H9 (cell line): ENCODE measurements around the gene DPP6. TPM values are rescaled to one million over a fixed set of nuclear protein-coding genes. Genes with fewer than 3 reads are reported as not detected.

Source experiments
- DNase-seq: peaks from one replicate; pipeline ENCODE4 v3.0.0-alpha.2; 2017
- H2AFZ ChIP-seq: one replicate; pipeline ENCODE4 v1.6.1; 2013; ENCODE audit warnings: mild to moderate bottlenecking, low read length, control low read depth, moderate library complexity
- H2AK5ac ChIP-seq: 2 replicates; pipeline ENCODE4 v1.6.1; 2013; ENCODE audit warnings: low read length, control low read depth, mixed read lengths; ENCODE audit not compliant: insufficient read length
- H2BK120ac ChIP-seq: one replicate; pipeline ENCODE4 v1.6.1; 2013; ENCODE audit warnings: low read depth, mild to moderate bottlenecking, low read length, control low read depth, inconsistent platforms; ENCODE audit not compliant: poor library complexity, severe bottlenecking
- H2BK12ac ChIP-seq: 2 replicates; pipeline ENCODE4 v1.6.1; 2013; ENCODE audit warnings: low read length, control low read depth, mixed read lengths, low read depth; ENCODE audit not compliant: insufficient read length
- H2BK15ac ChIP-seq: 2 replicates; pipeline ENCODE4 v1.6.1; 2013; ENCODE audit warnings: low read depth, low read length, control low read depth
- H2BK20ac ChIP-seq: one replicate; pipeline ENCODE4 v1.6.1; 2013; ENCODE audit warnings: low read depth, mild to moderate bottlenecking, low read length, control low read depth, inconsistent platforms; ENCODE audit not compliant: poor library complexity, severe bottlenecking
- H2BK5ac ChIP-seq: 2 replicates; pipeline ENCODE4 v1.6.1; 2013; ENCODE audit warnings: low read length, control low read depth, mixed read lengths; ENCODE audit not compliant: insufficient read length
- H3K14ac ChIP-seq: 2 replicates; pipeline ENCODE4 v1.6.1; 2013; ENCODE audit warnings: low read length, control low read depth; ENCODE audit not compliant: insufficient read depth
- H3K18ac ChIP-seq: 2 replicates; pipeline ENCODE4 v1.6.1; 2013; ENCODE audit warnings: low read depth, mild to moderate bottlenecking, mixed read lengths, low read length, control low read depth; ENCODE audit not compliant: insufficient read length
- H3K23ac ChIP-seq: 2 replicates; pipeline ENCODE4 v1.6.1; 2013; ENCODE audit warnings: low read length, control low read depth, mixed read lengths, low read depth; ENCODE audit not compliant: insufficient read length
- H3K23me2 ChIP-seq: 2 replicates; pipeline ENCODE4 v1.6.1; 2013; ENCODE audit warnings: low read depth, mild to moderate bottlenecking, mixed read lengths, low read length, control low read depth; ENCODE audit not compliant: insufficient read length, poor library complexity, severe bottlenecking
- H3K27ac ChIP-seq: 2 replicates; pipeline ENCODE4 v1.5.1; 2013; ENCODE audit warnings: low read length, control low read depth, mixed read lengths, low read depth; ENCODE audit not compliant: insufficient read length
- H3K27me3 ChIP-seq: 2 replicates; pipeline ENCODE4 v1.6.1; 2013; ENCODE audit warnings: low read length, control low read depth, inconsistent platforms; ENCODE audit not compliant: insufficient read depth
- H3K4ac ChIP-seq: 2 replicates; pipeline ENCODE4 v1.6.1; 2013; ENCODE audit warnings: low read depth, mild to moderate bottlenecking, control low read depth, inconsistent platforms, low read length, moderate library complexity
- H3K4me1 ChIP-seq: 2 replicates; pipeline ENCODE4 v1.6.1; 2013; ENCODE audit warnings: low read length, control low read depth, inconsistent platforms; ENCODE audit not compliant: insufficient read depth
- H3K4me2 ChIP-seq: 2 replicates; pipeline ENCODE4 v1.6.1; 2013; ENCODE audit warnings: low read length, control low read depth, mixed read lengths; ENCODE audit not compliant: insufficient read length, insufficient read depth
- H3K56ac ChIP-seq: 2 replicates; pipeline ENCODE4 v1.6.1; 2013; ENCODE audit warnings: low read depth, mild to moderate bottlenecking, mixed read lengths, low read length, control low read depth; ENCODE audit not compliant: insufficient read length
- H3K79me1 ChIP-seq: 2 replicates; pipeline ENCODE4 v1.6.1; 2013; ENCODE audit warnings: low read depth, mild to moderate bottlenecking, moderate library complexity, low read length, control low read depth, inconsistent platforms; ENCODE audit not compliant: insufficient read depth, poor library complexity, severe bottlenecking
- H3K79me2 ChIP-seq: 2 replicates; pipeline ENCODE4 v1.6.1; 2013; ENCODE audit warnings: low read length, control low read depth, inconsistent platforms; ENCODE audit not compliant: insufficient read depth
- H3K9ac ChIP-seq: 2 replicates; pipeline ENCODE4 v1.6.1; 2013; ENCODE audit warnings: low read length, control low read depth, mixed read lengths; ENCODE audit not compliant: insufficient read length; ENCODE audit errors: extremely low read depth
- H3K9me3 ChIP-seq: one replicate; pipeline ENCODE4 v1.6.1; 2013; ENCODE audit warnings: low read depth, low read length, inconsistent platforms; ENCODE audit not compliant: control insufficient read depth
- H3T11ph ChIP-seq: one replicate; pipeline ENCODE4 v1.6.1; 2013; ENCODE audit warnings: mild to moderate bottlenecking, low read length, control low read depth, inconsistent platforms
- H4K20me1 ChIP-seq: one replicate; pipeline ENCODE4 v1.6.1; 2013; ENCODE audit not compliant: control insufficient read depth, insufficient read length, insufficient read depth
- H4K5ac ChIP-seq: 2 replicates; pipeline ENCODE4 v1.6.1; 2013; ENCODE audit warnings: low read depth, mild to moderate bottlenecking, mixed read lengths, low read length, control low read depth; ENCODE audit not compliant: insufficient read length
- H4K8ac ChIP-seq: replicated peaks from 2 replicates; pipeline ENCODE4 v1.6.1; 2013; ENCODE audit warnings: low read length, control low read depth, mixed read lengths, low read depth; ENCODE audit not compliant: insufficient read length
- H4K91ac ChIP-seq: 2 replicates; pipeline ENCODE4 v1.6.1; 2013; ENCODE audit warnings: low read depth, mild to moderate bottlenecking, moderate library complexity, mixed read lengths, low read length, control low read depth; ENCODE audit not compliant: insufficient read length
- H3K27ac Mint-ChIP-seq, 3 experiments: 2 replicates in 2 of 3; 3 replicates in 1 of 3; pipeline ENCODE4 v1.8.0; 2020 to 2021; ENCODE audit warnings: mixed read lengths in 3 of 3, mild to moderate bottlenecking in 1 of 3, moderate library complexity in 1 of 3
- H3K27me3 Mint-ChIP-seq: 2 replicates; pipeline ENCODE4 v1.8.0; 2021; ENCODE audit warnings: low read depth, mild to moderate bottlenecking, moderate library complexity, mixed read lengths
- H3K36me3 Mint-ChIP-seq, 3 experiments: 2 replicates in 2 of 3; 3 replicates in 1 of 3; pipeline ENCODE4 v1.8.0; 2020 to 2021; ENCODE audit warnings: low read depth in 3 of 3, mixed read lengths in 3 of 3; ENCODE audit not compliant: insufficient read depth in 1 of 3
- H3K4me1 Mint-ChIP-seq, 2 experiments: 2 replicates each; pipeline ENCODE4 v1.8.0; 2020; ENCODE audit warnings: mixed read lengths in 2 of 2
- H3K4me3 Mint-ChIP-seq, 2 experiments: 2 replicates in 1 of 2; 3 replicates in 1 of 2; pipeline ENCODE4 v1.8.0; 2020 to 2021; ENCODE audit warnings: mild to moderate bottlenecking in 2 of 2, mixed read lengths in 2 of 2, moderate library complexity in 1 of 2
- H3K9me3 Mint-ChIP-seq, 2 experiments: 2 replicates in 1 of 2; 3 replicates in 1 of 2; pipeline ENCODE4 v1.8.0; 2020; ENCODE audit warnings: mild to moderate bottlenecking in 2 of 2, mixed read lengths in 2 of 2, moderate library complexity in 1 of 2
- WGBS: extraction: QIAGEN DNeasy Blood & Tissue Kit; methylation state at CpG from one replicate; pipeline ENCODE4 v1.1.7; 2013; ENCODE audit warnings: missing lambda C conversion rate, low lambda C conversion rate, mixed read lengths; ENCODE audit not compliant: insufficient read length; ENCODE audit errors: extremely low coverage; 5-methylcytosine and 5-hydroxymethylcytosine counted together
- total RNA-seq: library from RNA; stranded (reverse); gene quantifications from 2 replicates; pipeline ENCODE4 v1.2.1, GENCODE V29; 2021
- TF ChIP-seq, protein P1 (sequence below): fragments of 200-600 bp; sonication (generic); conservative IDR thresholded peaks from 3 replicates; pipeline ENCODE4 v1.8.0; 2021; ENCODE audit warnings: antibody characterized with exemption, mild to moderate bottlenecking

The DPP6 gene
- total RNA-seq, 1 experiment from 2014 or later = 4.5 TPM

DNA sequence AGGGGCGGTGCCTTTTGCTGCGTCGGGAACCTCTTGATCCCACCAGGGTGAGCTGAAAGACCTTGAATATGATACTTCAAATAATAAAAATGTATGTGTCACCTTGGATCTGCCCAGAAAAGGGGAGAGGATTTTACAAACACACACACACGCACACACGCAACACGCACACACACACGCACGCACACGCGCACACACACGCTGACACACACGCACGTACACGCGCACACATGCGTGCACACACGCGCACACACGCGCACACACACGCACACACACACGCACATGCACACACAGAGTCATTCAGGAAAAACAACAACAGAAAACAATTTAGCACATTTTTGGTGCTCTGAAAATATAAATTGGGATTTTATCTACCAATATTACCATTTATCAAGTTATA lies 571.2 kb downstream of the DPP6 start:
- H4K8ac ChIP-seq = no peak overlapping the region
- H3T11ph ChIP-seq = no peak overlapping the region
- no peak overlapping the region for H2BK120ac ChIP-seq
- WGBS = no CpG with 5 or more reads among the region's 22 CpGs
- no peaks in the 10 kb centered on the region for H4K20me1 ChIP-seq
- no peak overlapping the region for H2AK5ac ChIP-seq
- H3K79me1 ChIP-seq = no peaks in the 10 kb centered on the region
- no peaks in the 10 kb centered on the region for H3K27me3 ChIP-seq
- no peak for DNase-seq
- no peaks in the 10 kb centered on the region for H3K23me2 ChIP-seq
- Mint-ChIP-seq H3K9me3 (no peaks in the 10 kb centered on the region; a peak in 3 of 5 replicates), H3K27ac (no peak overlapping the region), H3K36me3 (0 out of 7 replicates have a peak, but pooled peaks cover 0 to 1% (median 0%) of the 10 kb centered on the region in 3 experiments), H3K4me3 (no peak overlapping the region; a peak in 1 of 5 replicates), H3K4me1 (no peaks in the 10 kb centered on the region), H3K27me3 (no peaks in the 10 kb centered on the region)
- no peaks in the 10 kb centered on the region for H3K9me3 ChIP-seq
- H3K23ac ChIP-seq = no peak overlapping the region
- no peaks in the 10 kb centered on the region for H3K79me2 ChIP-seq
- no peak overlapping the region for H2AFZ ChIP-seq
- no peaks in the 10 kb centered on the region for H3K4me1 ChIP-seq
- no peak overlapping the region for H3K14ac ChIP-seq
- no peak overlapping the region for H3K27ac ChIP-seq
- TF ChIP-seq, protein P1, sequence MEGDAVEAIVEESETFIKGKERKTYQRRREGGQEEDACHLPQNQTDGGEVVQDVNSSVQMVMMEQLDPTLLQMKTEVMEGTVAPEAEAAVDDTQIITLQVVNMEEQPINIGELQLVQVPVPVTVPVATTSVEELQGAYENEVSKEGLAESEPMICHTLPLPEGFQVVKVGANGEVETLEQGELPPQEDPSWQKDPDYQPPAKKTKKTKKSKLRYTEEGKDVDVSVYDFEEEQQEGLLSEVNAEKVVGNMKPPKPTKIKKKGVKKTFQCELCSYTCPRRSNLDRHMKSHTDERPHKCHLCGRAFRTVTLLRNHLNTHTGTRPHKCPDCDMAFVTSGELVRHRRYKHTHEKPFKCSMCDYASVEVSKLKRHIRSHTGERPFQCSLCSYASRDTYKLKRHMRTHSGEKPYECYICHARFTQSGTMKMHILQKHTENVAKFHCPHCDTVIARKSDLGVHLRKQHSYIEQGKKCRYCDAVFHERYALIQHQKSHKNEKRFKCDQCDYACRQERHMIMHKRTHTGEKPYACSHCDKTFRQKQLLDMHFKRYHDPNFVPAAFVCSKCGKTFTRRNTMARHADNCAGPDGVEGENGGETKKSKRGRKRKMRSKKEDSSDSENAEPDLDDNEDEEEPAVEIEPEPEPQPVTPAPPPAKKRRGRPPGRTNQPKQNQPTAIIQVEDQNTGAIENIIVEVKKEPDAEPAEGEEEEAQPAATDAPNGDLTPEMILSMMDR = no peak
- H4K5ac ChIP-seq = no peak overlapping the region
- H2BK5ac ChIP-seq = no peak overlapping the region
- no peak overlapping the region for H2BK15ac ChIP-seq
- no peak overlapping the region for H2BK20ac ChIP-seq
- H3K56ac ChIP-seq = no peak overlapping the region
- H3K9ac ChIP-seq = no peak overlapping the region
- H3K18ac ChIP-seq = no peak overlapping the region
- H3K4ac ChIP-seq = no peak overlapping the region
- no peak overlapping the region for H2BK12ac ChIP-seq
- H4K91ac ChIP-seq = no peak overlapping the region
- H3K4me2 ChIP-seq = no peak overlapping the region
